HCT116 (cell line): Measurements from ENCODE around the gene ATAD2B. TPM values are rescaled to one million over a fixed set of nuclear protein-coding genes. Genes with fewer than 3 reads are reported as not detected.

Experiments
- ATAC-seq: fragments of 200-7000 bp; cut with Tn5 transposase; 2 replicates; pipeline ENCODE4 v1.9.1; 2020; ENCODE audit warnings: mild to moderate bottlenecking, moderate library complexity
- BruUV-seq: library from RNA; stranded (reverse); fragments of 400-500 nt; replicated peaks from 2 replicates; lab custom pipeline; 2021; lab: Mats Ljungman, UMichigan
- CTCF ChIA-PET: fragments of 300-600 bp; sonication (Branson Sonifier 250); formaldehyde crosslinking; loops from one replicate; lab custom pipeline; 2021; ENCODE audit warnings: antibody characterized with exemption; lab: Charles Lee
- POLR2A ChIA-PET: fragments of 300-600, 350-600 bp; sonication (Branson Sonifier 250); formaldehyde crosslinking; loops from one replicate; lab custom pipeline; 2021; ENCODE audit warnings: antibody characterized with exemption; lab: Charles Lee
- RAD21 ChIA-PET, 2 experiments: fragments of 300-600 bp; sonication (Branson Sonifier 250); formaldehyde crosslinking; loops; one replicate each; lab custom pipeline; 2023; ENCODE audit warnings: low total read pairs in 2 of 2; ENCODE audit not compliant: uncharacterized antibody in 2 of 2, unreplicated experiment in 2 of 2, low non-redundant PET in 1 of 2; lab: Charles Lee
- DNase-seq: peaks from one replicate; pipeline ENCODE4 v3.0.0-alpha.2; 2010; ENCODE audit warnings: low read depth, low spot score
- H2AFZ ChIP-seq: fragments of 200-600 bp; shearing (Covaris generic), sonication (generic); 2 replicates; pipeline ENCODE4 v1.6.1; 2017; ENCODE audit warnings: low read depth, mixed run types, mixed read lengths, antibody characterized with exemption, low read length; ENCODE audit not compliant: poor library complexity, severe bottlenecking
- H3K27ac ChIP-seq: 2 replicates; pipeline ENCODE4 v1.5.1; 2012; ENCODE audit warnings: low read depth, low read length
- H3K27me3 ChIP-seq: fragments of 200-600 bp; sonication (generic); 2 replicates; pipeline ENCODE4 v1.6.1; 2016; ENCODE audit warnings: mixed run types, low read length, mixed read lengths; ENCODE audit not compliant: insufficient read depth
- H3K36me3 ChIP-seq, 2 experiments: fragments of 200-500 bp in 1 of 2; fragments of 200-600 bp in 1 of 2; sonication (Bioruptor generic) in 1 of 2; sonication (generic) in 1 of 2; 2 replicates each; pipeline versions ENCODE4 v1.5.1 to v1.6.1; 2014 to 2016; ENCODE audit warnings: low read length in 2 of 2, inconsistent platforms in 1 of 2, mixed read lengths in 1 of 2, mixed run types in 1 of 2; ENCODE audit not compliant: insufficient read depth in 2 of 2, control insufficient read depth in 1 of 2
- H3K4me1 ChIP-seq, 2 experiments: fragments of 200-600 bp in 1 of 2; sonication (generic) in 1 of 2; 2 replicates each; pipeline versions ENCODE4 v1.5.1 to v1.6.1; 2012 to 2017; ENCODE audit warnings: low read length in 2 of 2, inconsistent platforms in 1 of 2, mild to moderate bottlenecking in 1 of 2, mixed read lengths in 1 of 2, mixed run types in 1 of 2, moderate library complexity in 1 of 2; ENCODE audit not compliant: insufficient read depth in 2 of 2, control insufficient read depth in 1 of 2
- H3K4me2 ChIP-seq: fragments of 200-600 bp; sonication (generic); 2 replicates; pipeline ENCODE4 v1.6.1; 2017; ENCODE audit warnings: mixed run types, low read length, mixed read lengths
- H3K4me3 ChIP-seq, 2 experiments: fragments of 200-600 bp in 1 of 2; sonication (generic) in 1 of 2; replicated peaks in 1 of 2; 2 replicates each; pipeline ENCODE4 v1.5.1; 2011 to 2016; ENCODE audit warnings: low read length in 2 of 2, control low read depth in 1 of 2, low read depth in 1 of 2, mild to moderate bottlenecking in 1 of 2, mixed read lengths in 1 of 2, mixed run types in 1 of 2
- H3K79me2 ChIP-seq: fragments of 200-600 bp; sonication (generic); 2 replicates; pipeline ENCODE4 v1.6.1; 2017; ENCODE audit warnings: mild to moderate bottlenecking, mixed run types, low read length, moderate library complexity, mixed read lengths; ENCODE audit not compliant: insufficient read depth
- H3K9ac ChIP-seq: fragments of 200-600 bp; sonication (generic); 2 replicates; pipeline ENCODE4 v1.6.1; 2016; ENCODE audit warnings: low read length, mixed read lengths
- H3K9me2 ChIP-seq: fragments of 200-600 bp; sonication (generic), shearing (Covaris generic); 2 replicates; pipeline ENCODE4 v1.6.1; 2017; ENCODE audit warnings: mixed run types, mild to moderate bottlenecking, moderate library complexity; ENCODE audit not compliant: insufficient read depth
- H3K9me3 ChIP-seq, 2 experiments: fragments of 200-500 bp in 1 of 2; fragments of 200-600 bp in 1 of 2; sonication (Bioruptor generic) in 1 of 2; sonication (generic) in 1 of 2; 2 replicates each; pipeline ENCODE4 v1.6.1; 2014 to 2017; ENCODE audit warnings: low read length in 2 of 2, mixed read lengths in 2 of 2, inconsistent platforms in 1 of 2, low read depth in 1 of 2, mild to moderate bottlenecking in 1 of 2, mixed run types in 1 of 2, moderate library complexity in 1 of 2; ENCODE audit not compliant: control insufficient read depth in 1 of 2, insufficient read depth in 1 of 2
- H4K20me1 ChIP-seq: fragments of 200-600 bp; sonication (generic), shearing (Covaris generic); 2 replicates; pipeline ENCODE4 v1.6.1; 2017; ENCODE audit warnings: mixed run types, mild to moderate bottlenecking, moderate library complexity; ENCODE audit not compliant: insufficient read depth
- ATF3 ChIP-seq: IDR thresholded peaks from 2 replicates; pipeline ENCODE4 v1.6.1; 2012
- CBX3 ChIP-seq: IDR thresholded peaks from 2 replicates; pipeline ENCODE4 v1.6.1; 2012; ENCODE audit warnings: low read depth
- CEBPB ChIP-seq: IDR thresholded peaks from 2 replicates; pipeline ENCODE4 v1.6.1; 2012; ENCODE audit warnings: low read depth
- EGR1 ChIP-seq: IDR thresholded peaks from 2 replicates; pipeline ENCODE4 v1.6.1; 2012; ENCODE audit warnings: low read depth
- EZH2phosphoT487 ChIP-seq: fragments of 200-600 bp; IDR thresholded peaks from 2 replicates; pipeline ENCODE4 v1.6.1; 2018; ENCODE audit warnings: antibody characterized with exemption, borderline replicate concordance
- FOSL1 ChIP-seq: IDR thresholded peaks from 2 replicates; pipeline ENCODE4 v1.6.1; 2012; ENCODE audit warnings: low read depth
- POLR2AphosphoS5 ChIP-seq: IDR thresholded peaks from 2 replicates; pipeline ENCODE4 v1.6.1; 2011; ENCODE audit warnings: mild to moderate bottlenecking, low read depth, low read length, moderate library complexity
- REST ChIP-seq: IDR thresholded peaks from 2 replicates; pipeline ENCODE4 v1.6.1; 2012; ENCODE audit warnings: low read depth
- YY1 ChIP-seq: IDR thresholded peaks from 2 replicates; pipeline ENCODE4 v1.6.1; 2011; ENCODE audit warnings: low read length, low read depth, moderate library complexity, mild to moderate bottlenecking; ENCODE audit not compliant: insufficient replicate concordance; ENCODE audit errors: extremely low read depth
- ZNF274 ChIP-seq: fragments of 200-500 bp; sonication (Bioruptor generic); IDR thresholded peaks from 2 replicates; pipeline ENCODE4 v1.6.1; 2014; ENCODE audit warnings: mild to moderate bottlenecking, low read depth, low read length, inconsistent platforms
- intact Hi-C: fragments of 100-400 bp; cut with micrococcal nuclease; formaldehyde crosslinking; loops from 2 replicates; pipeline ENCODE4 v1.10.0; 2022
- total RNA-seq: library from RNA; stranded (reverse); gene quantifications from one replicate; pipeline ENCODE4 v1.2.1, GENCODE V29; 2021; ENCODE audit not compliant: unreplicated experiment

The ATAD2B gene
- total RNA-seq, 1 experiment from 2014 or later = 9.6 TPM

- ChIA-PET POLR2A (no interaction called here), CTCF (no interaction called here)
- Histone ChIP-seq H3K9me3 (no peaks in the 10 kb centered on the region), H3K79me2 (no peaks in the 10 kb centered on the region), H3K9ac (no peak overlapping the region), H3K27ac (no peak overlapping the region)
- DNase-seq = no peak
- TF ChIP-seq POLR2AphosphoS5 (no peak), FOSL1 (no peak), REST (no peak), YY1 (no peak), EZH2phosphoT487 (no peak), ZNF274 (no peak), CBX3 (no peak), EGR1 (no peak), CEBPB (no peak), ATF3 (no peak)
- TF ChIP-seq, all 23 proteins: peak for 0
- H3K4me3 ChIP-seq = no peak overlapping the region
- no peak overlapping the region for H3K4me2 ChIP-seq
- RAD21 ChIA-PET = no interaction called here
- no peaks in the 10 kb centered on the region for H3K36me3 ChIP-seq
- no peak overlapping the region for H2AFZ ChIP-seq
- BruUV-seq = no TSS peak
- ATAC-seq = no peak
- no peaks in the 10 kb centered on the region for H3K4me1 ChIP-seq
- H3K27me3 ChIP-seq = no peaks in the 10 kb centered on the region
- intact Hi-C loops = no loop called here
- no peaks in the 10 kb centered on the region for H4K20me1 ChIP-seq
- H3K9me2 ChIP-seq = no peaks in the 10 kb centered on the region
Measured at GRCh38 chr2:23706613-23707078, 220.3 kb downstream of the ATAD2B start.
